COR-L47 (cell line): ENCODE data around the gene GID8.
"Not testable (repeated sequence)": the region's sequence is repeated elsewhere in the genome, so short reads cannot be mapped to it uniquely, and the experiment has no call there.

ENCODE experiments used
- DNase-seq: peaks from one replicate; lab custom pipeline; 2025; lab: John Stamatoyannopoulos, UW

GID8 gene

DNA sequence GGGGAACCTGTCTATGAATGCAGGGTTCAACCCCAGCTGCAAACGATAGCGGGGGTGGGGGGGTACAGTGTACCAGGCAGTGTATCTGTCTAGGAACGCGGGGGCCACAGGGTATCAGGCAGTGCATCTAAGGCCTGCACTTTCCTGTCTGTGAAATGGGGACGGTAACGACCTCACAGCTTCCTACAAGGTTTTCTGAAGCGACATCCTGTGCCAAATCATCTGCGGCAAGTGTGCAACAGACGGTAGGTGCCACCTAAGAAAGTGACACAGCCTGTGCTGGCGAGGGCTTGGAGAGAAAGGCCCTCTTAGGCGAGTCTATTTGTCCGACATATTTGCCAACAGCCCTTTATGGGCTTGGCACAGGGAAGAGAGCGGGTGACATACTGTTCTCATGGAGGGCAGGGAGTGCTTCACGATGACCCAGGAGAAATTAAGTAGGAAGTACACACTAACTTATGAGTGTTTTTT is 15.5 kb upstream of the GID8 start:
- no peak for DNase-seq

DNA sequence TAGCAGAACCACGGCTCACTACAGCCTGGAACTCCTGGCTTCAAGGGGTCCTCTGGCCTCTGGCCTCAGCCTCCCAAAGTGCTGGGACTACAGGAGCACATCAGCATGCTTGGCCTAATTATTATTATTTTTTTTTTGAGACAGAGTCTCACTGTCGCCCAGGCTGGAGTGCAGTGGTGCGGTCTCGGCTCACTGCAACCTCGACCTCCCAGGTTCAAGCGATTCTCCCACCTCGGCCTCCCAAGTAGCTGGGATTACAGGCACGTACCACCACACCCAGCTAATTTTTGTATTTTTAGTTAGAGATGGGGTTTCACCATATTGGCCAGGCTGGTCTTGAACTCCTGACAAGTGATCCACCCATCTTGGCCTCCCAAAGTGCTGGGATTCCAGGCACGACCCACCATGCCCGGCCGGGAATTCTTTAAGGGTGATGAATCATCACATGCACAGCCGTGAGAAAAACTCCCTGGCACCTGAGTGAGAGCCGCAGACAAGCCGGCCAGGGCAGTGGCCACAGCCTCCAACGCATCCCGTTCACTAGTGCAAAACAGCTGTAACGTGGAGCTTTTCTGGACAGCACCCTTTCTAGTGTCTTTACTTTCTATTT is 14.8 kb upstream of the GID8 start:
- DNase-seq = not testable (repeated sequence)

DNA sequence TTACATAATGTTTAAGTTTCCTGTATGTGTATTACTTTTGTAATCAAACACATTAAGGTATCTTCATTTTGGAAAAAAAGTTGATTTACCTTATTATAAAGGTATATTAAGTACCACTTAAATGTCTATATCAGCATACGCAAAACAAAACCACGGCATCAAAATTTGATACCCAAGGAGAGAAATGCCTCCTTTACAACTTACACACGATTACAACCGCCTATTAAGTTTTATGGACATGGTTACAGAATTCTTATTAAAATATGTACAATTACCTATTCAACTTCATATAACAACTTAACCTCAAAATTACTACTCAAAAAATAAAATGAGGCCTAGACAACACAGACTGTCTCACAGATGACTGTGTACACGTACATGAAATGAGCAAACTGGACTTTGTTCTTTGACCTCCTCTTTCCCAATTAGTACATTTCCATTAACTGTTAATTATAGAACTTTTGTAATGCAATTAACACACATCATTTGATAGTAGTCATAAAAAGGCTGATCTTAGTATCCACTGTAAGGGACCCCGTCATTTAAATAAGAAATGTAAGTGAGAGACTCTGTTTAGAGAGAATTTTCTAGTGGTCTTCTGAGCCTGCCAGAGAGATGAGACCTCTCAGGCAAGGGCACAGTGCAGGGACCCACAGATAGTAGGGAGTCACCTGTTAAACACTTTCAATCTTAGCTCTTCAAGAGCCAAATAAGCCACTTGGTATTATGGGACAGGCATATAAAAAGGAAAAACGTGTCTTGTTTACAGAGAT is 14.1 kb upstream of the GID8 start:
- no peak for DNase-seq

DNA sequence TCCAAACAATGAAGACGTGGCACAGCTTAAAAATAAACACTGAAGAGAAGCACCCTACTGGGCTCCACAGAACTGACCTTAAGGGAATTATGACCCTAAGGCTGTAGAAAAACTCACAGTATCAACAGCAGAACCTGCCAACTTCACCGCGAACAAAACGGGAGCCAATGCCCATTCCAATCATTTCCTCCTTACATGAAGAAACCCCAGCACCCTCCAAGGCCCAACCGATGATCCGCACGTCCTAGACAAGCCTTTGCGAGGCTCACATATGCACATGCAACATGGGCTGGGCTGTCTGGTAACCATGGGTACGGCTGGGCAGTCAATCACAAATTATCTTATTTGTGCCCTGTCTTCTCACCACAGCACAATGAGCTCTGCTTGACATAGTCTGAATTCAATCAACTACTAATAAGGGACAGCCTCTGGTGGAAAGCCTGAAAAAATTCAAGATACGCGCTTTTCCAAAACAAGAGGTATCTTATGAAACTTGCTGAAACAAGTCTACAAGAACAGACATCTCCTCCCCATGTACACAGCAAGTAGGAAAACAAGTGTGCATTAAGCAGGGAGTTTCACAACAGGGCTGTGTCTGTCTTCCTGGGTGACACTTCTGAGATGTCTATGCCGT is 13.4 kb upstream of the GID8 start:
- DNase-seq = peak; percentile 15

DNA sequence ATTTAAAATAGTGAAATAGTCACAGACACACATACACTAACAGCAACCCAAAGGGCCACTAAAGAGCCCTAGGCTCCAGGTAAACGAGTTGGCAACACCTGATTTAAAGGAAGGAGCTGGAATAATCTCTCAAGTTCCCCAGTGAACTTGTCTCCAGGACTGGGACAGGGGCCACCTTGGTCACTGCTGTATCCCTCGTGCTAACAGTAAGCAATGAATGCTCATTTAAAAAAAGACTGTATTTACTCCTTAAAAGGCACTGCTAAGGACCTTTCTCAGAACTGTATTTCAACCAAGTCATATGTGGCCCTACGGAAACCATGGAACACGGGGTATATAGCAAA is 12.9 kb upstream of the GID8 start:
- DNase-seq = no peak

DNA sequence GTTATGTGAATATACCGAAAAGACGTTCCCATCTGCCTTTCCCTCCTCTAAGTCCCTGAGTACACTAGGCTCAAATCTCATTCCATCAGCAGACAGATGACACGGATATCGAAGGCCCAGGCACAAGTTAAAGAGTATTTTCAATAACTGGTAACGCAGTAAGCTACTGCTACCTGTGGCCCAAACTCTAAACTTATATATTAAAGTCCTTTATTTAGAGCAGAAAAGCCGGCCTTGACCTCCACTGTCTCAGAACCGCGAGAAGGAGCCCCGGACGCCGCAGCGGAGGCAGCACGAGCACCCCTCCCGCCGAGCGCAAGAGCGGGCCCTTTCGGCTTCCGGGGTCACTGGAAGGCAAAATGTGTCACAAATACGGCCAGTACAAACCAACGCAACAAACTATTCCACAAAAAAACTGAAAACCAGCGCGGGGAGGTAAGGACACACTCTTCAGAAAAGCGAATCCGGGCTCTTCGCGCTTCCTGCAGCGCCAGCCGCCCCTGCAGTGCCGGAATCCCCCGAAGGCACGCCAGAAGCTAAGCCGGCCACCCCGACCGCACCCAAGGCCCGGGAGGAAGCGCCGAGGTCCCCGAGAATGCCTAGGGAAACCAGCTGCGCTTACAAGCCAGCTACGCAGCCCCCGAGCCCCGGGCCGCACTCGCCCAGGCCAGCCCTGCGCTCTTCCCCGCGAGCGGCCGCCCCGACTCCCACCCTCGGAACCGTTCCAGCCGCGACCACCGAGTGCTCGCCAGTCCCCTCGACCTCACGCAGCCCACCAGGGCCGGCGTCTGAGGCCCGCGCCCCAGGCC is 12.3 kb upstream of the GID8 start:
- no peak for DNase-seq

DNA sequence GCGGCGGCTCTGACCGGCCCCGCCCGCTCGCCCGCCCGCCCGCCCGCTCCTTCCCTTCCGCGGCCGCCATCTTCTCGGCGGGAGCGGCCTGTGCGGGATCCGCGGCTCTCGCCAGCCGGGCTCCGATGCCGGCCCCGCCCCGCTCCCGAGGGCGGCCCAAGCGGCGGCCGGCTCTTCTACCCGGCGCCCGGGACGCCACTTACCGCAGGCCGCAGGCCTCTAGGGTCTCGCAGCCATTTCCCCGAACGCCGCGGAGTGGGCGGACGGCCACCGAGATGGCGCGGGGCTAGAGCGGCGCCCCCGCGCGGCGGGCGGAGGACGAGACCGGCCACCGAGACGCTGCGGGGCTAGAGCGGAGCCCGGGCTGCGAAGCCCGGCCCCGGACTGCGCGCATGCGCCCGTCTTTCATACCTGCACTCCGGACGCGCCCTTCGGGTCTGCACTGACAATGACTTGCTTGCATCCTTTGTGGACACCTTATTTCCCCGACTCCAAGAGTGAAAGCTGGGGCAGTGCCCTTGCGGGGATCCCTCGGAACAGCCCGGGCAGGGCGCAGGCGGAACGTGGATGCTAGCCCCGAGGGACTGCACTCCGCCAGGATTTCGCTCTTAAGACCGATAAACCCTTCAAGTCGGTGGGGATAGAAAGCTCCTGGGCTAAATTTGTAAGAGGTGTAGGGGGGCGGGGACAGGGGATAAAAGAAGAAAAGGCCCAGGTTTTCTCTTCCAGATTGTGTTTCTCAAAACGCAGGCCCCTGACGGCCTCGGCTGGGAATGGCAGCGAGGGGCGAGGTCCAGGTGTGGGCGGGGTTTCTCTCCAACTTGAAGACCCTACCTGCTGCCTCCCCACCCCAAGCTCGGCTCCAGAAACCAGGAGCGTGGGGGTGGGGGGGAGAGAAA is 11.5 kb upstream of the GID8 start, which contains the start of gene DIDO1:
Gene DIDO1, minus strand, starts transcription at position 277 of the 899 bp plus-strand sequence.
- DNase-seq = peak; percentile 88

DNA sequence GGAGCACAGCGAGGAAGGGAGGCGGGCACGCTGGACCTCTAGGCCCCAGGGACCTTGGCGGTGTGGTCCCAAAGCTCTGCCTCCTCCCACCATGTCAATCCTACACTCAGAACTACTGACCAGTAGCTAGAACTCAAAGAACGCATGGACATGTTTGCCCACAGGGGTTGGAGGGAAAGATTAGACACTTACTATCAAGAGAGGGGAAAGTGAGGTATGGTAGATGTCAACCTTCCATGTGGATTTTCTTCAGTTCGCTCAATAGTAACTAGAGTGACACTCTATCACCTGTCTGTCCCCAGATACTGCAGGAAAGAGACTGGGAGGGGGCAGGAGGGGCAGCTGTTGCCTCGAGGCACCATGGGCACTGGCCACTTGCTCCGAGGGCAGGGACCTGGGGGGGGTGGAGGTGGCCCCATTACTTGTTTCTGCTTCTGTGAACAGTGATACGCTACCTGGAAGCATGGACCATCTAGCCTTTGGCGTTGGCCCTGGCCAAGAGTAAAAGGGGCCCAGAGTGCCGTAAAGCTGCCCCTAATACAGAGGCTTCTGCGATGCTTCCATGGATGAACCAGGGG is 10.7 kb upstream of the GID8 start:
- DNase-seq = no peak

DNA sequence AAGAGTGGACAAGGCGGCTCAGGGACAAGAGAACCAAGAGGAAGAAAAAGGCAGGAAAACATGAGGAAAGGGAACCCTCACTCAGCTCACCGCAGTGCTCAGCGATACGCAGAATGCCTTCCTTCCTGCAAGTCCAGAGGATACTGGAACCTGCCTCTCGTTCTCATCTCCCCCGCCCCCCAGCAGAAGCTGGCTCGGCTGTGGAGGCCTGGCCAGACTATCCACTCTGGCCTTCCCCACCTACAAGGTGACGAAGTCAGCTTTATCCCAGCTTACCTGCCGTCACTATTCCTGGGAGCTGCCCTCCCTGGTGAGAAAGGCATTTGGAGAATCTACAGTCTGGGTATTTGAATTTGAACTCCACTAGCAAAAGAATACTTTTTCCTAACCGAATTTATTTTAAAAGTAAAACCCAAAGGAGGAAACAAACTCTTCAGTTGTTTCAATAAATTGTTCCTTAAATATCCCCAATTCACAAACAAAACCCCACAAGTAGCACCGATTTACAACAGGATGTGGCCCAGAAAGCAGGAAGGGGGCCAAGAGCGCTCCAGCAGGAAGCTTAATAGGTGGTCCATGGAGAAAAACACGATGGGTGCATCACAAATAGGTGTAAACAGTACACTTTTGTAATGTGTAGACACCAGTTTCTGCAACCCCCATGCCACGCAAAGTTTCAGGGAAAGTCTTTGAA is 9.6 kb upstream of the GID8 start:
- no peak for DNase-seq

DNA sequence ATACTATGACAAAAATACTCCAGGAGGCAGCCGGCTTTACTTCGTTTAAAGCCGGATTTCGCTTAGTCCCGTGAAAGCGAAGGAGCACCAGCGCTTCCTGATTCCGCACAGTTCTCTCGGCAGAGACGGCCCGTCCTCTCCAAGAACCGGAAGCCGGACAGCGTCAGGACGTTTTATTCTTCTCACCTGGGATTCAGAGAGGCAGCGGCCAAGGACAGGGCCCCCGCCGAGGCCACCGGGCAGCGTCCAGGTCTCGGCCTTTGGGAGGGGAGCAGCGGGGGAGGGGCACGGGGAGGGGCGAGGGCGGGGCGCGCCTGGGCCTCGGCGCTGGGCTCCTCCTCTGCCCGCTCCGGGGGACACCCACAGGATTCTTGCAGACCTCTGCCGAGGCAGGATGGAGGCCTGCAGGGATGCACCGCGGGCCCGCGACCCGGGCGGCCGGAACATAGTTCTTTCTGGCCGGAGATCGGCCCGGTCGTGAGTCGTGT is 8.9 kb upstream of the GID8 start:
- DNase-seq = no peak

DNA sequence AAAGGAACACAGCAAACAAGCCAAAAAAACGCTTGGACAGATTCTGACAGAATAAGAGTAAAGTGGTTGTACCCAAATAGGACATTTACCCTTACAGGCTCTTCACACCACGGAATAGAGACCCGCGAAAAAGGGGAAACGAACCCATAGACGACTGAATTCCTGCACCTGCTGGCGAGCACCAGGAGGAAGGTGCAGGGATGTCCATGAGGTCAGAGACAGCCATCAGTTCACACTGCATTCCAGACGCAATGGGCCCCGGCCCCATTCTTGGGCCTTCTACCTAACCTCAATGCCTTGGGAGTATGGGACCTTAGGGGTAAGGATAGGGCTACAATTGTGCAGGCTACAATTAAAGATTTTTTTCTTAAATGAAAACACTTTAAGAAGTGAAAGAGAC is 6.5 kb upstream of the GID8 start:
- DNase-seq = no peak

DNA sequence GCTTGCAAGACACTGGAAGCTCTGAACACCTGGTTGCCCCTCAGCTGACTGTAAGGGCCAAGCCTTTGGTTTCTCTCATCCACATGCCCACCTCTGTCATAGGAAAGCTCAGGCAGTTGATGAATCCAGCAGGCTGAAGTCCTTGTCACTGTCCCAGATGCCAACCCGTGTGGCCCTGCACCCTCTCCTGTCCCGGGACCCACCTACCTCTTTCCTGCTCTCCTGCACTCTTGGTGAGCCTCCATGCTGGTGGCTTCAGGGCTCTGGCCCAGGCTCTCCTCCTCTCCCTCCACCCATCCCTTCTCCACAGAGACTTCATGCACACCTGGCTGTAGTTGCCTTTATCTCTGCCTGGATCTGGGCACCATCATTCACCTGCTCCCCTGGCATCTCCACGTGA is 4.0 kb upstream of the GID8 start:
- DNase-seq = no peak

DNA sequence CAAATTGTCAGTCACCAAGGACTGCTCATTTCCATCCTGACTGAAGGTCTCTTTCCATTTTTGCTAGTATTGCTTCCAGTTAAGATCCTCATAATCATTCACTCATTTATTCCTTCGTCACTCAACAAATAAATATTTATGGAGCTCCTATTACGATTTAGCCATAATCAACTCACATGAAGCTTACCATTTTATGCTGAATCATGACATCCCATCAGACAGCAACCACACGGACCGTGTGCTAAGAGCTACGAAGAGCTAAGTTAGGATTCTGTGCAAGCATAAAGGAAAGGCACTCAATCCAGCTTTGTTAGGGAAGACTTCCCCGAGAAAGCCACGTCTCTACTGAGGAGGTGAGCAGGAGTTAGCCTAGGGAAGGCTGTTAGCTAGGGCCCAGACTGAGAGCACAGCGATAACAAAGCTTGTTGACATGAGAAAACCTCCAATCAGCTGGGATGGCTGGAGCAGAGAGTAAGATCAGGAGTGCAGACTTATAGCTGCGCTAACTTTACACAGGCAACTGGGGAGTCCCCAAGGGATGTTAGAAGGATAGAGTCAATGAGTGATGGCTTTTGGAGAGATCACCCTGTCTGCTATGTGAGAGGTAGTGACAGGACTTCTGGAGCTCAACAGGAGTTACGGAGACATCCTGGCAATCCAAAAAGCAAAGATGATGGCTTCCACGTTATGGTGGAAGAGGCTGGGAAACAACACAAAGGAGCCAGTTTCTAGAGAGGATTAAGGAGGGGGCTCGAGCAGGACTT is 2.6 kb upstream of the GID8 start:
- no peak for DNase-seq

DNA sequence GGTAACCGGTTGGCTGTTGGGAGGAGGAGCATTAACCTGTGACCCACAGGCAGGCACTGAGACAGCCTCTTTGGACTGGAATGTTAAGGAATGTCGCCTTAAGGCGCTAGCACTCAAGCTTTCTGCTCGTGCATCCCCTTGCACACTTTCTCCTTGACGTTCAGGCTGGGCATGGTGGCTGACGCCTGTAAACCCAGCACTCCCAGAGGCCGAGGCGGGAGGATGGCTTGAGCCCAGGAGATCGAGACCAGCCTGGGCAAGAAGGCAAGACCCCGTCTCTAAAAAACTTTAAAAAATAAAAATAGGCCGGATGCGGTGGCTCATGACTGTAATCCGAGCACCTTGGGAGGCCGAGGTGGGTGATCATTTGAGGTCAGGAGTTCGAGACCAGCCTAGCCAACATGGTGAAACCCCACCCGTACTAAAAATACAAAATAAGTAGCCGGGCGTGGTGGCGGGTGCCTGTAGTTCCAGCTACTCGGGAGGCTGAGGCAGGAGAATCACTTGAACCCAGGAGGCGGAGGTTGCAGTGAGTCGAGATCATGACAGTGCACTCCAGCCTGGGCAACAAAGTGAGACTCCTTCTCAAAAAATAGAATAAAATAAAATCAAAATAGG is 1.9 kb upstream of the GID8 start:
- no peak for DNase-seq

DNA sequence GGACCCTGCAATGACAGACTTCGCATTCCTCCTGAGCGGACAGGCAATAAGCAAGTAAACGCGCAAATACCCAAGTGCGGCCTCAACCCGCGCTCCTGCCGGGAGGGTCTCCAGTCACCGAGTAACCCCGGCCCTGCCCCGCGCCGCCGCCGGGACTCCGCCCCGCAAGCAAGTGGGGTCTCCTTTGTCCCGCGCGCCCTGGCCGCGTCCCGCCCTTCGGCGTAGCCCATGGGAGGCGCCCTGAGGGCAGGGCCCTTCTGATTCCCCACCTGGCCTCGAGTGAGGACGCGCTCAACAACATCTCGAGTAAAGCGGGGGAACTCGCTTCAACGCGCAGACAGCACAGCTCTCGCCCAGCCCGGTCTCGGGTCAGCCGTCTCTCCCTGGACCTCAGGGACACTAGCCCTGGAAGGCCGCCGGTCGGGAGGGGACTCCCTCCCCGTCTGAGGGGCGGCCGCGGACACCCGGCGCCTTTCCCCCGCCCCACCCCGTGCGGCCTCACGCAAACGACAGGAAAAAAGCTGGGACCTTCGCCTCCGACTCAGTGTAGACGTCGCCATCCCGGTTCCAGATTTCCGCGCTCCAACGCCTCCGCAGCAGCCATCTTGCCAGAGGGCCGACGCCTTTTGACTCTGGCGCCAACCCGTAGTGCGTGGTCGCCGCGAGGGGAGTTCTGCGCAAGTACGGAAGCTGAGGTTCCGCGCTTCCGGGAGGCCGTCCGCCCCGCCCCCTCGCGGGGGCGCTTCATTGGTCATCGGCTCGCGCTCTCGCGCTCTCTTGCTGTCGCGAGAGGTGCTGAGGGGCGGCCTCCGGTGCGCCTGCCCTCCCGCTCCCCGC is 461 bp upstream of the GID8 start:
- peak; percentile 87 for DNase-seq

DNA sequence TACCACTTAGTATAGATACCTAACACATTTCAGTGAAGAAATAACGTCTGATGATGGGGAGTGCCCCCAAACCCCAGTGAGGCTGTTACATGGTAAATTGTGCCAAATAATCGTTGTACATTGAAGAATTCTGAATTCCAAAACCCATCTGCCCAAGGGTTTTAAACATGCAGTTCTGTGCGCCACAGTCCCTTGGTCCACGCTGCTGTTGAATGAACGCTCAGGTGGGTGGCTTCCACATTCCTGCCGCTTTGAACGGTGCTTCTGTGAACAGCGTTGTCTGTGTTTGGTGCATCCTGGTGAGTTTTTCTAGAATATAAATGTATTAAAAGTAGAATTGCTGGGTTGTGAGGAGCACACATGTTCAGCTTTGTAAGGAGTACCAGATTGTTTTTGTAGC is 2.9 kb downstream of the GID8 start:
- no peak for DNase-seq

DNA sequence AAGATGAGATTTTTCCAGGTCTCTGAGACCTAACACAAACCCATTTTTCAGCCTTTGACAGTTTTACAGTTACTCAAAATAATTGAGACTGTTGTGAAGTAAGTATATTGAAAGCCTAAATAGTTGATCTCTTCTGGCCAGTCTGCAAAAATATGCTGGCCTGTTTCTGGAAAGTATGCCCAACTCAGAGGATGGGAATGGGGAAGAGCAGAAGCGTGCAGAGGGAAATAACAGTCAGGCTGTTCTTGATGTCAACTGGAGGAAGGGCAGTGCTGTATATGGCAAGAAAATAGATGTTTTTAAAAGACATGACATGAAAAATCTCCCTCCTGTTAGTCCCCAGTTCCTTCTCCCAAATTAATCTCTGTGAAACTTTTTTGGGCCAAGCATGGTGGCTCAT is 3.8 kb downstream of the GID8 start:
- no peak for DNase-seq

DNA sequence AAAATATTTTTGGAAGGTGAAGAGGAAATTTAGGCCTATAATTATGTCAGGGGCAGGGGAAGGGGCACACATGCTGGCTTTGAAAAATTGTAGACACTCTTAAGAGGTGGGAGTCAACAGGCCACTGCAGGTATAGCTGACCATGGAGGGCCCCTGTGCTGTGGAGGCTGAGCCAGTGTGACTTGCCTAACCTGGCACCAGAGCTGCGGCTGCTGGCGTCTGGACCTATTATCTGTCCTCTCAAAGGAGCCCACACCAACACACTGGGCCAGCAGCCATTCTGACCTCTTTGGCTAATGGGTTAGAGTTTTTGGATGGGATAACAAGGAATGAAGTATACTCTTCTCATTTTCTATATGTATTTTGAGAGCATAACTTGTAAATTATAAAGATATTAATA is 4.5 kb downstream of the GID8 start:
- DNase-seq = no peak
